GM19023 (cell line): Measurements from ENCODE around the gene FXR2.
"Not testable (repeated sequence)": the region's sequence is repeated elsewhere in the genome, so short reads cannot be mapped to it uniquely, and the experiment has no call there.

Experiments
- ATAC-seq: cut with Tn5 transposase; IDR thresholded peaks from one replicate; pipeline ENCODE4 v1.9.1; 2021; ENCODE audit warnings: mild to moderate bottlenecking, moderate library complexity; ENCODE audit not compliant: unreplicated experiment

FXR2 gene

DNA sequence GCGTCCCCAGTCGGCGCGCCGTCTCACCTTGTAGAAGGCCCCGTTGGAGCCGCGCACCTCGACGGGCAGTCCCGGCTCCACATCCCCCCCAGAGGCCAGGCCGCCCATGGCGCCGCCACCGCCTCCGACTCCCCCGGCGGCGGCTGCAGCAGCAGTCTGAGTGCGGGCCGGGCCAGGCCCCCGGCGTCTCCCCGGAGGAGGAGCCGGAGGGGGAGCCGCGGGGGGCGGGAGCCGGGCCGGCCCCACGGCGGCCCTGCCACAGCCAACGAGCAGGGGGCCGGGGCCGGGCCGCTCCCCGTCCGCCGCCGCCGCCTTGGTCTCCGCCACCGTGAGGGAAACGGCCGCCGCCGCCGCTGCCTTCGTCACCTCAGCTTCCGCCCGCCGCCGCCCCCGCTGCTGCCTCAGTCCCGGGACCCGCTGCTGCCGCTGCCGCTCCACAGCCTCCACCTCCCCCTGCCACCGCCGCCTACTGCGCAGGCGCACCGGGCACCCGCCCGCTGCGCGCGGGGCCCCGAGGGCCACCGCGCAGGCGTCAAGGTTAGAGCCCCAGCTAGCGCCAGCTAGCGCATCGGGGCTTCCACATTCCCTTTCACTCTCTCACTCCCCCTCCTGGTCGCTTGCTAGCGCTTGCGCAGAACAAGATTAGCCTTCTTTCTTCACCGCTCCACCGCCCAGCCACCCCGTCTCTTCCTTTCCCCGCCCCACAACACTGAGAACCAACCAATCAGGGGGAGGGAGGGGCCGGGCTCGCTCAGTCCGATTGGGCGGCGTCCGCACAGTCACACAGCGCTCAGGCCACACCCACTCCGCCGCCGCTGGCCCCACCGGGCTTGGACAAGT is at the start of gene FXR2:
Gene FXR2, minus strand, starts transcription at position 473 of the 840 bp plus-strand sequence. Its CDS starts 365 bp downstream, at position 108.
- peak; percentile 87 for ATAC-seq

DNA sequence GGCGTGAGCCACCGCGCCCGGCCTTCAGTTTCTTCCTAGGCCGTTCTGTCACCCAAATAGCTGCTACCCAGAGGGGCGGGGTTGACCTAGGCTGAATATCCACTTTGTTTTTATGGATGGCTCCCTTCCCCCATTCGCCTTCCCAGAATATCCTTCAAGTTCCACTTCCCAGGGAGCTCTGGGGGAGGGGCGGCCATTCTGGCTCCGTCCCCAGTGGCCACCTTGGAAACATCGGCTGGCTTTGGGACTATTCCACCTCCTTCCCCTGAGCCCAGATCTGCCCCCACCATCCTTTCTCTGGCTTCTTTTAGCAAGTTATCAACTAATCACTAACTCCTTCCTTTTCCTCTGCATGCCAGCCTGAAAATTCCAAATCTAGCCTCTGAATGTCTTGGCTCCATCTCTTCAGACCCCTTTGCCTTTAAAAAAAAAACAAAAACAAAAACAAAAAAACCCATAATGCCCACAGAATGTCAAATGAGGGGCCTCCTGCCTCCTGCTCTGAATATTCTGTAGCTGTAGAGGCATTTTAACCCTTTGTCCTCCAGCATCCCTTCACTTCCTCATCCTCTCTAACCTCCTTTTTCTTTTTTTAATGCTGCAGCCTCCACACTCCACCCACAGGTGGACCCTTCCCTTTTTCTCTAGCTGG is 42.4 kb upstream of the FXR2 start:
- ATAC-seq, result no peak

DNA sequence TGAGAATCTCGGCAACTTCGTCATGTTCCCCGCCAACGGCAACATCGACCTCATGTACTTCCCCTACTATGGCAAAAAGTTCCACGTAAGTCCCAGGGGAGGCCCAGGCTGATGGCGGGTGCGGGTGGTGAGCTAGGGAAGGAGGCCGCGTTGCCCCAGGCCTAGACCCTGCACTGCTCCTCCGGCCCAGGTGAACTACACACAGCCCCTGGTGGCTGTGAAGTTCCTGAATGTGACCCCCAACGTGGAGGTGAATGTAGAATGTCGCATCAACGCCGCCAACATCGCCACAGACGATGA is 40.8 kb upstream of the FXR2 start:
- ATAC-seq, result no peak

DNA sequence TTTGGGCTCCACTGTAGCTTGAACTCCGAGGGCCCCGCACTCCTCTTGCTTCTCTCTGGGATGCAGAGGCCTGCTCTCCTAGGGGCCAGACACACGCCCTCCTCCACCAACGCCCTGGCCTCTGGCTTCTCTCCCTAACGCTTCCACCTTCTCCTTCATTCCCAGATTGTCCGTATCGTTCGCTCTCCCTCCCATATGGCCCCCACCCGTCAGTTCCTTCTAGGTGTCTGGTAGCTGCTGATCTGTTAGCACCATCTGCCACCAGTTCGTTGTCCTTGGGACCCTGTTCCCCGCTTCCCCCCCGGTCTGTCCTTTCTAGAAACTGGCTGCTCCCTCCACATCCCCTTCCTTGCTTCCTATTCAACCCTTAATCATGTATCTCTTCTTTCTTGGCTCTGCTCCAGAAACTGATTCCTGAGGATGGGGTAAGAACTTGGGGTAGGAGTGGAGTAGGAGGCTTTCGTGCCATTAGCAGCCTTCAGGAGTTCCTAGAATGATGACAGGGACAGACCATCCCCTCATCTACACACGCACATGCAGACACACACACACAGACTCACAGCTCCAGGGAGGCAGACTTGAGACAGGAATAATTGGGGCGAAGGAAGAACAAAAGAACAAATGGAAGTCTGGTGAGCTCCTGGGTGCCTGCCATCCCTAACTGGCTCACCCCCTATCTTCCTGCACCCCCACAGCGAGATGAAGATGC is 40.3 kb upstream of the FXR2 start:
- no peak for ATAC-seq

DNA sequence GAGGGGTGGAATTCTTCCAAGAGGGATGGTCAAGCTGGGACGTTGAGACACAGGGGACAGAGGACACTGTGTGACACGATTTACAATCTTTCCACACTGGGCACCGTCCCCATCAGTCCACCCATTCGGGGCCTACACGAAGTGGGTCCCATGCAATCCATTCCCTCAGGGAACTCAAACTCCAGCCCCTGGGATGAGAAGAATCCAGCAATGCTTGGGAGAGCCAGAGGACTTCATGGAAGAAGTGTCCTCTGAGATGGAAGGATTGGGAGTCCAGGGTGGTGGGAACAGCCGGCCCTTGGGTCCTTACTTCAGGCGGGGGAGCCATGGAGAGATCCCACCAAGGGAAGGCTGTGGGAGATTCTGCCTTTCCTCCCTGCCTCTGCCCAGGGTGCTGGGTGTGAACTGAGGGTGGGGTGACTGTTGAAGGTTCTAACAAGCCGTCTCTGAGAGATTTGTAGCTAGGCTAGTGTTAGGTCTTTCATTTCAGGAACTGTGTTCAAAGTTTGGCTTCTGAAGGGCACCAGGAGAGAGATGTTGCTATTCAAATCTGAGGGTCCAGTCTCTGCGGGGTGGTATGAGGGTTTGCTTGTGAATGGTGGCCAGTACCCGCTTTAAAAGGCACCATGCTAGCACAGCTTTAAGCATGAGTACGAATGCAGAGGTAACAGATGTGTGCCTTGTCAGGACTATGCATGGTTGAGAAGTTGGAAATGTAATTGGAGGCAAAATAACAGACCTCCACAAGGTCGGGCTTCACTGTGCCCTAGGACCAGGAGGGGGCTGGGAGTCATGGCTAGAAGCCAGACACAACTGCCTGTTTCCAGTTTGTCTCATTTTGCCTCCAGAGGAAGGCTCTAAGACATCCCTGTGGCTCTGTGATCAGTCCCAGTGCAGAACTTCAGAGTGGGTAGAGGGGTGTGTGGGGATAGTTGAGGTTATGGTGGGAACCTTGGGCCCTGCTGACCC is 38.0 kb upstream of the FXR2 start:
- ATAC-seq, result no peak

DNA sequence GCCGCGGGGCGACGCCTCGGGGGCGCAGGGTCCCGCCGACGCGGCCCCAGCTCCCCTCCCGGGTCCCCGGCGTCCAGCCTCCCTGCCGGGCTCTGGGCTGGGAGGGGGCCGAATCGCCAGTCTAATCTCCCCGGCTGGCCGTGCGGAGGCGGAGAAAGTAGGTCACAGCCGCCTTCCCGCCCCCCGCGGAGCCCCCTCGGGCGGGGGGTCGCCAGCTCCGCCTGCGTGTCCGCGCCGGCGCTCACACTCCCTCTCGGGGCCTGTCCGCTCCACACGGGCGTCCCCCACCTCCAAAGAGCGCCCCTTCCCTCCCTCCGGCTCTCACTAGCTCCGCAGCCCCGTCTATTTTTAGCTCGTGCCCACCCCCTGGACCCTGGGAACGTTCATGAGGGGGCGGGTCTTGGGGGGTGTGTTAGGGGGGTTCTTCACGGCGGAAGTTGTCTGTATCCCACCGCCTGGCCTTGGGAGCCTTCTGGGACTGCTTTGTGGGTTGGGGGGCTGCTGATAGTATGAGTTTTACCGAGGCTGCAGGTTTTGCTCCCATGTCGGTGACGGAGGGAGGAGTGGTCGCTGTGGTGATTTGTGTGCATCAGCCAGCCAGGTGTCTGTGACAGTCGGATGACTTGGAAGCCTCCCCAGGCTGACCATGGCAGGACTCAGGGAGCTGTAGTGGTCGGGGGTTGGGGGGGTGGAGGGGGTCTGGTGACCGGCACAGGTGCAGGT is 37.1 kb upstream of the FXR2 start:
- ATAC-seq, result no peak

DNA sequence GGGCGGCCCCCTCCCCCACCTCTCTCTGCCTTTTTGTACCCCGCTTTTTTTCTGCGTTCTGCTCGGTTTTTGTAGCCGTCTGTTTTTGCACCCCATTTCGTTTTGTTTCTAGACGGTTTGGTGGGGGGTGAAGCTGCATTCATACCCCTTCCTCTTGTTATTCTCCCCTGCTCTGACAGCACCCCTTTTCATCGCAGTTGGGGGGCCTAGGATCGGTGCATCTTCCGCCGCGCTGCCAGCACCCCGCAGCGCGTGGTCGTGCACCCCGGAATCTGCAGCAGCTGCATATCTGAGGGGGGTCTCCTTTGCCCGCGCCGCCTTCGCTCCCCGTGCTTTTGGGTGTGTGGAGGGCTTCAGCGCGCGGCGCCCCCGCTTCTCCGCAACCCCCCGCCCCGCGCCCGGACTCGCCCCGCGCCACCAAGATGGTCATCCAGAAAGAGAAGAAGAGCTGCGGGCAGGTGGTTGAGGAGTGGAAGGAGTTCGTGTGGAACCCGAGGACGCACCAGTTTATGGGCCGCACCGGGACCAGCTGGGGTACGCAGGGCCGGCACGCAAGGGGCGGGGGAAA is 36.5 kb upstream of the FXR2 start:
- no peak for ATAC-seq

DNA sequence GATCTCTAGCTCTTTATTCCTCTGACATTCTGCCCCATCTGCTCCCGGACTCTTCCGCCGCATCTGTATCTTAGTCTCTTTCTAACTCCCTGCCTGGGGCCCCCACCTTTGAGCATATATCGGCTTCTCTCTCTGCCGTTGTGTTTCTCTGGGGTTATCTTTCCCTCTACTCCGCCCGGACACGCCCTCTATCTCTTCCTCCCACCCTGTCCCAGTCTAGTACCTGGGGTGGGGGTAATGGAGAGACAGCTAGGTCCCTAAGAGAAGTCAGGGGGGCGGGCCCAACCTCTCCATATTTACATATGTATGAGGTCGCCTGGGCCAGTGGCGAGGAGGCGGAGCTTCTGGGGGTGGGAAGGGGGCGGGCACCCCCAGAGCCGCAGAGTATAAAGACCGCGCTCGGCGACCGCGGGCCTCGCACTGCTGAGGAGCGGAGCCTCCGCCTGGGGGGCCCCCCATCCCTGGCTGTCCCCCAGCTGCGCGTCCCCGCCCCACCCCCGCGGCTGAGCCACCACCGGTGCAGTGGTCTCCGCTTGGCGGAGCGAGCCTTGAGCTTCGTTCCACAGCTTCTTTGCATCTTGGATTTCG is 35.9 kb upstream of the FXR2 start, which contains the start of gene ATP1B2:
Gene ATP1B2, plus strand, starts transcription at position 418 of the 588 bp plus-strand sequence. CDS start 593 bp downstream, outside the sequence.
- ATAC-seq, result no peak

DNA sequence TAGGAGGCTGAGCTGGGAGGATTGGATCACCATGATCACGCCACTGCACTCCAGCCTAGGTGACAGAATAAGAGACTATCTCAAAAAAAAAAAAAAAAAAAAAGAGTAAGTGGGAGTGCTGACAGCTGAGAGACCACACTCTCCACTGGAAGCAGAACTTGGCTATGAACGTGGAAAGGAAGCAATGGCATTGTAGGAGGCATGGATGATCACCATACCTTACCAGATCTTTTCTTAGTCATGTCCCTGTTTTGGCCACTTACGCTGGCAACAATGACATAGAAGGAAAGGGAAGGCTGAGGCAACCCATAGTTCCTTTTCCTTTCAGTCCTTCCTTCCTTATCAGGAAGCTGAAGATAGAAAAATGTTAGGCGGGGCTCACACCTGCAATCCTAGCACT is 32.3 kb upstream of the FXR2 start:
- ATAC-seq, result no peak

DNA sequence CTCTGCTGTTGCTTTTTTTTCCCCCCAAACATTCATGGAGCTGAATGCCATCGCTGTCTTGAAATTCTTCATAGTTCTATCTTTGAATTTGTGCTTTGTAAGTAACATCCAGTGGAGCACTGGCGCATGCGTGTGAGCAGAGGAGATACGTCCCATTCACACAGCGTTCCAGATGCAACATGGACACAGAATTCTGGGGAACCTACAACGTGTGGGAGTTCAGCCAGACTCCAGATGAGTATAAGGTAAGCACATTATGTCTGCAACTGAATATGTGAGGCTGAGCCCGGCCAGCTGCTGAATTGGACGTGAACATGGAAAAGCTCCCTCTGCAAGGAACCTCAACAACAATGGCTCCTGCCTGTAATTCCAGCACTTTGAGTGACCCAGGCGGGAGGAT is 31.8 kb upstream of the FXR2 start:
- ATAC-seq, result no peak

DNA sequence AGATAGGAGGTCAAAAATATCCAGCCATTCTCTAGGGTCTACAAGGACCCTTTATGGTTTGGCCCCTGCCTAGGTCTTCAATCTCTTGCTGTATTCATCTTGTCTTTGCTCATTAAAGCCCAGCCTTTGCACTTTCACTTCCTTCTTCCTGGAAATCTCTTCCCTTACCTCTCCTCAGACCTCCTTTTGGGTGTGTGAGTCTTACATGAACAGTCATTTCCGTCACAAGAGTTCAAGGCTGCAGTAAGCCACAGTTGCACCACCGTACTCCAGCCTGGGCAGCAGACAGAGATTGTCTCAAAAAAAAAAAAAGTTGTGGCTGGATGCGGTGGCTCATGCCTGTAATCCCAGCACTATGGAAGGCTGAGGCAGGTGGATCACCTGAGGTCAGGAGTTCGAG is 30.1 kb upstream of the FXR2 start:
- ATAC-seq, result no peak

DNA sequence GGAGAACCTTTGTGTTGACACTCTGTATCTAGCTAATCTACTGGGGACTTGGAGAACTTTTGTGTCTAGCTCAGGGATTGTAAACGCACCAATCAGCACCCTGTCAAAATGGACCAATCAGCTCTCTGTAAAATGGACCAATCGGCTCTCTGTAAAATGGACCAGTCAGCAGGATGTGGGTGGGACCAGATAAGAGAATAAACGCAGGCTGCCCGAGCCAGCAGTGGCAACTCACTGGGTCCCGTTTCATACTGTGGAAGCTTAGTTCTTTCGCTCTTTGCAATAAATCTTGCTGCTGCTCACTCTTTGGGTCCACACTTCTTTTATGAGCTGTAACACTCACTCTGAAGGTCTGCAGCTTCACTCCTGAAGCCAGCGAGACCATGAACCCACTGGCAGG is 26.9 kb upstream of the FXR2 start:
- not testable (repeated sequence) for ATAC-seq

DNA sequence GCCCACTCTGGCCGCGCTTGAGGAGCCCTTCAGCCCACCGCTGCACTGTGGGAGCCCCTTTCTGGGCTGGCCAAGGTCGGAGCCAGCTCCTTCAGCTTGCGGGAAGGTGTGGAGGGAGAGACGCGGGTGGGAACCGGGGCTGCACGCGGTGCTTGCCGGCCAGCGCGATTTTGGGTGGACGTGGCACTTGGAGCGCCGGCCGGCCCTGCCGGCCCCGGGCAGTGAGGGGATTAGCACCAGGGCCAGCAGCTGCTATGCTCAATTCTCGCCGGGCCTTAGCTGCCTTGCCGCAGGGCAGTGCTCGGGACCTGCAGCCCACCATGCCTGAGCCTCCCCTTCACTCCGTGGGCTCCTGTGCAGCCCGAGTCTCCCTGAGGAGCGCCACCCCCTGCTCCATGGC is 26.1 kb upstream of the FXR2 start:
- ATAC-seq, result no peak

DNA sequence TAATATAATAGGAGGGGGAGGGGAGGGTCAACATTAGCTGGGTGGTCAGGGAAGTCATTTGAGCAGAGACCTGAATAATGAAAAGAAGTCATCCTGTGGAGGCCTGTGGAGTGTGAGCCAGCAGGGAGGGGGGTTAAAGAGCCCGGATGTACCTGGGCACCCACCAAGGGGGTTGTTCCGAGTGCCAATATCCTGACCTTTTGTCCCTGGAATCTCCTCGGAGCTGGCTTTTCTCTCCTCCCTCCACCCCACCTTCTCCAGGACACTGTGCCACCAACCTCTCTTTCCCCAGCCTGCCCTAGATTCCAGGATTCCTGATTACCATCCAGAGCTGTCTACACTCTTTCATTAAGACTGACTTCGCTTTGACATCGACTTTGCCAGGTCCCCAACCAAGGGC is 21.5 kb upstream of the FXR2 start:
- ATAC-seq, result no peak

DNA sequence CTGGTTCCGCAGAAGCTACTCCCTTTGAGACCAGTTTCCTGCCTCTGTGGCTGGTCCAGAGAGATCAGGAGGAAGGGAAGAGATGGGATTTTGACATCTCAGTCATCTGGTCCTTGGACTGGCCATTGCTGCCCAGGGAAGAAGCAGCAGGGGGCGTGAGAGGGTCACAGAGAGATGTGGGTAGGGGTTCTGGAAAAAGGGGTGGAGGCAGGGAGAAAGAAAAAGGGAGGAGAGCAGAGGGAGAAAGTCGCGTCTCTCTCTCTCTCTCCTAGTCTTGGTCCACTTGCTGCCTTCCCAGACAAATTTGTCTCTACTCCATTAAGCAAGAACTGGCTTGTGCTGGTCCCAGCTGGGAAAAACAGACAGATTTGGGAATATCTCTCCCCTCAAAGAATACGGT is 19.7 kb upstream of the FXR2 start:
- no peak for ATAC-seq

DNA sequence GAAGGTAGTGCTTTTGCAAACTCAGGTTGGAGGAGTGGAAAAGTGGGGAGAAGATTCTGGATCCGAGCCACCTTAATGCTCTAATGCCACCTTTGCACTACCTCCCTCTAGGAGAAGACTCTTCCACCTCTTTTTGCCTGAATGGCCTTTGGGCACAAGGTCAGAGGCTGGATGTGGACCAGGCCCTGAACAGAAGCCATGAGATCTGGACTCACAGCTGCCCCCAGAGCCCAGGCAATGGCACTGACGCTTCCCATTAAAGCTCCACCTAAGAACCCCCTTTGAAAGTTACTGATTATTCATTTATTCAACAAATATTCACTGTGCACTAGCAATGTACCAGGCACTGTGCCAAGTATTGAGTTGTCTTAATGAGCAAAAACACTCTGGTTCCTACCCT is 18.4 kb upstream of the FXR2 start:
- ATAC-seq, result no peak

DNA sequence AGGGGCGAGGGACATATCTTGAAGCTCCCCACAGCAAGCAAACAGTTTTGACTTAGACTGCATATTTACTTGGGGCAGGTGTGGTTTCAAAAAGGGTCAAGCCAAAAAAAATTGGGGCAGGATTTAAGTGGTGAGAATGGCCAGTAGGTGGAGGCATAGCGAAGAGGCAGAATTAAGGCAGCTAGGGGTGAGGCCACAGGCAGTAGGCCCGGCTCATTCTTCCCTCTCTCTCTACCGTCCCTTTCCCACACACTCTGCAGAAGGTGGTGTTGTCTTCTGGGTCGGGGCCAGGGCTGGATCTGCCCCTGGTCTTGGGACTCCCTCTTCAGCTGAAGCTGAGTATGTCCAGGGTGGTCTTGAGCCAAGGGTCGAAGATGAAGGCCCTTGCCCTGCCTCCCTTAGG is 17.8 kb upstream of the FXR2 start:
- ATAC-seq, result no peak

DNA sequence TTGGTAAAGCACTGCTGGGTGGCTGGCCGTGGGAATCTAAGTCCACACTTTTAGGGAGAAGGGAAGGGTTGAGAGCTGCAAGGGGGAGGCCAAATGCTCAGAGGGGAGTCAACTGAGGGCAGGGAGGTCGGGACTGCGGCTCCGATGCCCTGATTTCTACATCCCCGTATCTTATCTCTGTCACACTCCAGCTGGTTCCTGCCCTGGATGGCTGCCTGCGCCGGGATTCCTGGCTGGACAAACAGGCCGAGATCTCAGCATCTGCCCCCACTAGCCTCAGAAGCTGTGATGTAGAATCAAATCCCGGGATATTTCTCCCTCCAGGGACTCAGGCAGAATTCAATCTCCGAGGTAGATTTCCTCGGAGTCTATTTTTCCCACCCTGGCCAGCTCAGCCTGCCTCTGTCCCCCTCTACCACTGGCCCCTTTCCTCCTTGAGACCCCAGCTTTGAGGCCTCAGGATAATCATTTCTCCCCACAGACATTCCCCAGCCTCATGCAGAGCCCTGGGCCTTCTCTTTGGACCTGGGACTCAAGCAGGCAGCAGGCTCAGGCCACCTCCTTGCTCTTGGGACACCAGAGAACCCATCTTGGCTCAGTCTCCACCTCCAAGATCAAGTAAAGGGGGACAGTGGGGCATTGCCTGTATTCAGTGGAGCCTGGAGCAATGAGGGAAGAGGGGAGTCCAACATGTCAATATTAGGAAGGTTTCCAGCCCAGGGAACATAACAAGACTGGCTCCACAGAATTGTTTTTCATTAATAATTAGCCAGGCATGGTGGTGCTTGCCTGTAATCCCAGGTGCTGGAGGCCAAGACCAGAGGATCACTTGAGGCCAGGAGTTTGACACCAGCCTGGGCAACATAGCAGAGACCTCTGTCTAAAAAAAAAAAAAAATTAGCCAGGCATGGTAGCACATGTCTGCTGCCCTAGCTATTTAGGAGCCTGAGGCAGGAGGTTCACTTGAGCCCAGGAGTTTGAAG is 17.0 kb upstream of the FXR2 start:
- ATAC-seq, result no peak
